GM20000 (cell line): ENCODE data around the gene PRKD3.
A peak's percentile ranks its signal among the peaks of the same experiment; 100 is the strongest.
"Not testable (repeated sequence)": the region's sequence is repeated elsewhere in the genome, so short reads cannot be mapped to it uniquely, and the experiment has no call there.

ENCODE experiments used
- DNase-seq: peaks from one replicate; pipeline ENCODE4 v3.0.0; 2012; ENCODE audit warnings: low spot score
- TF ChIP-seq, protein P1 (sequence below): IDR thresholded peaks from 2 replicates; pipeline ENCODE4 v1.5.1; 2012; ENCODE audit warnings: mild to moderate bottlenecking, control low read depth; ENCODE audit errors: extremely low read depth, missing control alignments

The PRKD3 gene

DNA sequence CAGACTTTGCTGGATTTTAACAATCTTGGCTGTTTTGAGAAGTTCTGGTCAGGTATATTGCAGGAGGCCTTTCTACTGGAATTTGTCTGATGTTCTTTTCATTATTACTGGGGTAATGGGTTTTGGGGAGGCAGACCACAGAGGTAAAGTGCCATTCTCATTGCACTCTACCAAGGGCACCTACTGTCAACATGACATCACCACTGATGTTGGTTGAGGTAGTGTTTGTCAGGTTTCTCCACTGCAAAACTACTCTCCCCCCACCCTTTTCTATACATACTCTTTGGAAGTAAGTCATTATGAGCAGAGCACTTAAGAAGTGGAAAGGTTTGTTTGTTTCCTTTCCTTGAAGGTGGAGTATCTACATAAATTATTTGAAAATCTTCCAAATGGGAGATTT lies 27.0 kb downstream of the PRKD3 start:
- TF ChIP-seq, protein P1, sequence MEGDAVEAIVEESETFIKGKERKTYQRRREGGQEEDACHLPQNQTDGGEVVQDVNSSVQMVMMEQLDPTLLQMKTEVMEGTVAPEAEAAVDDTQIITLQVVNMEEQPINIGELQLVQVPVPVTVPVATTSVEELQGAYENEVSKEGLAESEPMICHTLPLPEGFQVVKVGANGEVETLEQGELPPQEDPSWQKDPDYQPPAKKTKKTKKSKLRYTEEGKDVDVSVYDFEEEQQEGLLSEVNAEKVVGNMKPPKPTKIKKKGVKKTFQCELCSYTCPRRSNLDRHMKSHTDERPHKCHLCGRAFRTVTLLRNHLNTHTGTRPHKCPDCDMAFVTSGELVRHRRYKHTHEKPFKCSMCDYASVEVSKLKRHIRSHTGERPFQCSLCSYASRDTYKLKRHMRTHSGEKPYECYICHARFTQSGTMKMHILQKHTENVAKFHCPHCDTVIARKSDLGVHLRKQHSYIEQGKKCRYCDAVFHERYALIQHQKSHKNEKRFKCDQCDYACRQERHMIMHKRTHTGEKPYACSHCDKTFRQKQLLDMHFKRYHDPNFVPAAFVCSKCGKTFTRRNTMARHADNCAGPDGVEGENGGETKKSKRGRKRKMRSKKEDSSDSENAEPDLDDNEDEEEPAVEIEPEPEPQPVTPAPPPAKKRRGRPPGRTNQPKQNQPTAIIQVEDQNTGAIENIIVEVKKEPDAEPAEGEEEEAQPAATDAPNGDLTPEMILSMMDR: no peak
- no peak for DNase-seq

DNA sequence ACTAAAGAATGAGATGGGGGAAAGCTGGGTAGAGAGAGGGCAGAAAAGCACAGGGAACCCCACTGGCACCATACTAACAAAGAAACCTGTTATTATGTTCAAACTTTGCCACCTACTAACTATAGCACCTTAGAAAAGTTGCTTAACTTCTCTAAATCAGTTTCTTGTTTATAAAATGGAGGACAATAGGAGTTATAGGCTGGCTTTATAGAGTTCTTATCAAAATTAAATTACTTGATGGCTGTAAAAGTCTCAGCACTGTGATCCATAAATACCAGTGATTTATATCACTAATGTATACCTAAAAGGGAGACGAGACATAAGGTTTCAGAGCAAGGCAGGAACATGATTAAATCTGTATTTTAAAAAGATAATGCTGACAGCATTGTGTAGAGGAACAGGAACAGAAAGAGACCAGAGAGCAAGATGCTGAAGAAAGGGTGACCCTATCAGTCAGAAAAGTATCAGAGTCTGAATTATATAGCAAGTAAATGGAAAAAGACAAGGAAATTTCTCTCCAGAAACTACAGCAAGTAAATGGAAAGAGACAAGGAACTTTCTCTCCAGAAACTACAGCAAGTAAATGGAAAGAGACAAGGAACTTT lies 29.1 kb downstream of the PRKD3 start:
- TF ChIP-seq, protein P1: no peak
- DNase-seq: no peak

DNA sequence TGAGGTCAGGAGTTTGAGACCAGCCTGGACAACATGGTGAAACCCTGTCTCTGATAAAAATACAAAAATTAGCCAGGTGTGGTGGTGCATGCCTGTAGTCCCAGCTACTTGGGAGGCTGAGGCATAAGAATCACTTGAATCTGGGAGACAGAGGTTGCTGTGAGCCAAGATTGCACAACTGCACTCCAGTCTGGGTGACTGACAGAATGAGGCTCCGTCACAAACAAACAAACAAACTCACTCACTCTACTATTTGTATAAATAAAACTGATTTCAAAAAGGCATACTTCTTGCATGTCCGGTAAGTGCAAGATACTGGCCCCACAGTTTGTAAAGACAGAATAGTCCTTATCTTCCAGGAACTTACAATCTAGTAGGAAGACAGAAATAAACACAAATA lies 29.8 kb downstream of the PRKD3 start:
- not testable (repeated sequence) for DNase-seq

DNA sequence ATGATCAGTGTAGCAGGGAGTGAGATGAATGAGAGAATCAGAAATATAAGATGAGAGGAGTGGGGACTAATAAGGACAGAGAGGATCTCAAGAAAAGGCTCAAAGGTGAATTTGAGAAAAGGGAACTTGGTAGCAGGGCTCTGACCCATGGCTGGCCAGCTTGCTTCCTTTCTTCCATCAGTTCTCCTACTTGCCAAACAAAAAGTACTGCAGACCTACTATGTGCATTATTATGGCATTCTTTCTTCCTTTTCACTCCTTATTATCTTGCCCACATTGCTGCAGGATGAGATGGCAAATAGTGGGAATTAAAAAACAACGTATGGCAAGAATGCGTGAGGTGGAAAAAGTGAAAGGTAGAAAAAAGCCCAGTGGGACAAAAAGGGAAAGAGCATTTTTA lies 33.0 kb downstream of the PRKD3 start:
- TF ChIP-seq, protein P1: no peak
- DNase-seq: no peak

DNA sequence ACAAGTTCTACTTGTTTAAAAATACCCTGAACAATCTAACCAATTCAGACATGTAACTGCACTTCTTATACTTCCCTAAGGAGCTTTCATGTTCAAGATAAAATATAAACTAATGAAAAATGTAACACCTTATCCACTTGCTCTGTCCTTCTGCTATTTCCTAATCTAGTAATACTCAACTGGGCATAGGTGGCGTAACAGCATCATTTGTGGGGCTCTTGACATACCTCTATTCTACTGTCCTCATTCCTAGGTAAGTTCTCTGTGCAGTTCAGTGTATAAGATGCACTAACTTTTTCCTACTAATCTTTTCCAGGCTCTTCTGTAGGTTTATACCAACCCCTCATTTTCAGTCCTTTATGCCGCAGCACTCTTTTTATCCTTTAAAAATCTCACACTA lies 36.7 kb downstream of the PRKD3 start:
- TF ChIP-seq, protein P1: no peak
- peak; percentile 17 for DNase-seq

DNA sequence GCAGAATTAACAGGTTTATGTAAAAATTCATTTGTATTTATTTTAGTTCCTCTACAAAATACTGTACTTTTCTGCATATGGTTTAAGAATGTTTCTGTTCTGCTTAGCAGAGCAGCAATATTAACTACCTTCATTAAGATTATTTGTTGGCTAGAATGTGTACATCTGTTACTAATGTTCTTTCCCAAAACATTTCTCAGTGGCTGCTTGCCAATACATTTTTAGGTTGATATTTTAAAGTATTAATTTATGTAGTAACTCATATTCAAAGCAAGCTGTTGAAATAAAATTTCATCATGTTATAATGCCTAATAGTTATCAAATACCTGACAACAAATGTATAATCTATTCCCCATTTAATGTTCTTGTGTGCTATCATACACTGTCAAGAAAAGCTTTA lies 40.3 kb downstream of the PRKD3 start:
- TF ChIP-seq, protein P1: no peak
- DNase-seq: no peak

DNA sequence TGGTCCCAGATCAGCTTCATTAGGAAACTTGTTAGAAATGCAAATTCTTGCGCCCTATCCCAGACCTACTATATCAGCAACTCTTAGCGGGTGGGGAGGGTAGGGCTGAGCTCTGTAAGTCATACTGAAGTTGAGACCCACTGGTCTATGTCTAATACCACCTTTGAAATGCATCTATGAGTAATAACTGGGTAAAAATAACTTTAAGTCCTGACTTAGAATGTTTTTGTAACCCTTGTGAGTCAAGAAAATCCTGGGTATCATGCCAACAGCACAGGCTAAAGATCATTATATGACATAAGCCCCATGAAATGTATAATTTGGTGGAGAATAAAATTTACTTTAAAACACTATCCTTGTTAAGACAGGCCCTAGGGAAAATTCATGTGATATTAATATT lies 41.4 kb downstream of the PRKD3 start:
- TF ChIP-seq, protein P1: no peak
- DNase-seq: no peak

DNA sequence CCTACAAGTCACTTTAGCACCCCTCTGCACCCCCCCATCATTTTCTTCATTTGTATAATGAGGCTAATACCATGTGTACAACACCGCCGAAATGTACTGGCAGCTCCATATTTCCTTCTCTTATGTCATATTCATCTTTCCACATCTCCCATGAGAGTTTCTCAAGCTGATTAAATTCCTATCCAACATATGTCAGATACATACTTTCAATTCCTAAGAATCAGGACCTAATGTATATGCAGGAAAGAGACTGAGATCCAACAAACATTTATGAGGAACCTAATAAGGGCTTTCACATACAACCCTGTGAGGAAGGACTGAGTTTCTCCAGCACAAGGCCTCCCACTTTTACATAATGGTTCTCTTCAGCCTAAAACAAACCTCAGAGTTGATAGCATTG lies 41.9 kb downstream of the PRKD3 start:
- DNase-seq: no peak
- TF ChIP-seq, protein P1: no peak
